Esophagus squamous epithelium (tissue), 5 donors: ENCODE data around the gene IGSF9B. TPM values are rescaled to one million over a fixed set of nuclear protein-coding genes. Genes with fewer than 3 reads are reported as not detected.
A peak's percentile ranks its signal among the peaks of the same experiment; 100 is the strongest.

Experiments
- DNase-seq: peaks from one replicate; lab custom pipeline; 2025; lab: John Stamatoyannopoulos, UW
- H3K27ac ChIP-seq, 4 donors: fragments of 200-600 bp; sonication (generic); one replicate each; pipeline ENCODE4 v1.5.1; 2016 to 2019; ENCODE audit warnings: mild to moderate bottlenecking in 1 of 4
- H3K27me3 ChIP-seq, 4 donors: fragments of 200-600 bp; sonication (generic); 1 replicate in 3 of 4; 2 replicates in 1 of 4; pipeline versions ENCODE4 v1.5.1 to v1.6.0; 2017 to 2021; ENCODE audit warnings: antibody characterized with exemption in 1 of 4
- H3K36me3 ChIP-seq, 3 donors: fragments of 200-600 bp; sonication (generic); one replicate each; pipeline ENCODE4 v1.5.1; 2016 to 2019
- H3K4me1 ChIP-seq, 3 donors: fragments of 200-600 bp; sonication (generic); one replicate each; pipeline ENCODE4 v1.5.1; 2017 to 2019
- H3K4me3 ChIP-seq, 4 donors: fragments of 200-600 bp; sonication (generic); 1 replicate in 3 of 4; 2 replicates in 1 of 4; pipeline ENCODE4 v1.5.1; 2016 to 2019; ENCODE audit warnings: mild to moderate bottlenecking in 2 of 4, moderate library complexity in 1 of 4
- H3K9me3 ChIP-seq, 3 donors: fragments of 200-600 bp; sonication (generic); one replicate each; pipeline ENCODE4 v1.5.1; 2016 to 2019
- POLR2A ChIP-seq, 4 donors: fragments of 450-650 bp; IDR thresholded peaks; one replicate each; pipeline ENCODE4 v1.6.1; 2017; ENCODE audit warnings: antibody characterized with exemption in 4 of 4, mild to moderate bottlenecking in 4 of 4, moderate library complexity in 3 of 4
- WGBS, 2 donors: methylation state at CpG; one replicate each; pipeline ENCODE4 v1.1.5; 2018; 5-methylcytosine and 5-hydroxymethylcytosine counted together
- intact Hi-C: fragments of 100-400 bp; cut with DNase I; formaldehyde crosslinking; loops from one replicate; pipeline ENCODE4 v1.15.0; 2022
- total RNA-seq, 4 donors: library from RNA; depleted of rRNA; stranded (reverse); fragments of >200 nt; gene quantifications; one replicate each; pipeline ENCODE4 v1.1.0, GENCODE V29; 2016
- TF ChIP-seq, protein P1 (sequence below), 6 experiments: fragments of 450-650 bp in 4 of 6; fragments of 200-600 bp in 2 of 6; sonication (generic) in 2 of 6; IDR thresholded peaks; one replicate each; pipeline ENCODE4 v1.5.1; 2016 to 2019; ENCODE audit warnings: antibody characterized with exemption in 6 of 6, mild to moderate bottlenecking in 4 of 6, moderate library complexity in 4 of 6
- donor health status: DM: yes; HTN: yes; CAD: no.

The IGSF9B gene
- total RNA-seq, 4 donors from 2014 or later = 1.1 to 4.8 (median 1.8) TPM

- WGBS, 2 donors = 5 to 6% methylated on average over 9 to 11 of the region's 11 CpGs
- Histone ChIP-seq H3K36me3 (no peaks in the 10 kb centered on the region), H3K27ac (peak overlapping the region in 3 of 4 donors; percentile 17 to 82 (median 61)), H3K9me3 (no peaks in the 10 kb centered on the region), H3K4me3 (no peak overlapping the region), H3K4me1 (peaks cover 26 to 75% (median 44%) of the 10 kb centered on the region in 3 donors), H3K27me3 (peaks cover 0 to 63% (median 1%) of the 10 kb centered on the region in 4 donors)
- DNase-seq = no peak
- TF ChIP-seq, protein P1, sequence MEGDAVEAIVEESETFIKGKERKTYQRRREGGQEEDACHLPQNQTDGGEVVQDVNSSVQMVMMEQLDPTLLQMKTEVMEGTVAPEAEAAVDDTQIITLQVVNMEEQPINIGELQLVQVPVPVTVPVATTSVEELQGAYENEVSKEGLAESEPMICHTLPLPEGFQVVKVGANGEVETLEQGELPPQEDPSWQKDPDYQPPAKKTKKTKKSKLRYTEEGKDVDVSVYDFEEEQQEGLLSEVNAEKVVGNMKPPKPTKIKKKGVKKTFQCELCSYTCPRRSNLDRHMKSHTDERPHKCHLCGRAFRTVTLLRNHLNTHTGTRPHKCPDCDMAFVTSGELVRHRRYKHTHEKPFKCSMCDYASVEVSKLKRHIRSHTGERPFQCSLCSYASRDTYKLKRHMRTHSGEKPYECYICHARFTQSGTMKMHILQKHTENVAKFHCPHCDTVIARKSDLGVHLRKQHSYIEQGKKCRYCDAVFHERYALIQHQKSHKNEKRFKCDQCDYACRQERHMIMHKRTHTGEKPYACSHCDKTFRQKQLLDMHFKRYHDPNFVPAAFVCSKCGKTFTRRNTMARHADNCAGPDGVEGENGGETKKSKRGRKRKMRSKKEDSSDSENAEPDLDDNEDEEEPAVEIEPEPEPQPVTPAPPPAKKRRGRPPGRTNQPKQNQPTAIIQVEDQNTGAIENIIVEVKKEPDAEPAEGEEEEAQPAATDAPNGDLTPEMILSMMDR (IDR thresholded peaks at IDR 0.05) = peak in 3 of 6 experiments; percentile 30 to 34 (median 30)
- TF ChIP-seq POLR2A (IDR thresholded peaks at IDR 0.05) = no peak
- intact Hi-C loops = no loop called here
Measured at GRCh38 chr11:133947321-133947756, 9.4 kb downstream of the IGSF9B start.

DNA sequence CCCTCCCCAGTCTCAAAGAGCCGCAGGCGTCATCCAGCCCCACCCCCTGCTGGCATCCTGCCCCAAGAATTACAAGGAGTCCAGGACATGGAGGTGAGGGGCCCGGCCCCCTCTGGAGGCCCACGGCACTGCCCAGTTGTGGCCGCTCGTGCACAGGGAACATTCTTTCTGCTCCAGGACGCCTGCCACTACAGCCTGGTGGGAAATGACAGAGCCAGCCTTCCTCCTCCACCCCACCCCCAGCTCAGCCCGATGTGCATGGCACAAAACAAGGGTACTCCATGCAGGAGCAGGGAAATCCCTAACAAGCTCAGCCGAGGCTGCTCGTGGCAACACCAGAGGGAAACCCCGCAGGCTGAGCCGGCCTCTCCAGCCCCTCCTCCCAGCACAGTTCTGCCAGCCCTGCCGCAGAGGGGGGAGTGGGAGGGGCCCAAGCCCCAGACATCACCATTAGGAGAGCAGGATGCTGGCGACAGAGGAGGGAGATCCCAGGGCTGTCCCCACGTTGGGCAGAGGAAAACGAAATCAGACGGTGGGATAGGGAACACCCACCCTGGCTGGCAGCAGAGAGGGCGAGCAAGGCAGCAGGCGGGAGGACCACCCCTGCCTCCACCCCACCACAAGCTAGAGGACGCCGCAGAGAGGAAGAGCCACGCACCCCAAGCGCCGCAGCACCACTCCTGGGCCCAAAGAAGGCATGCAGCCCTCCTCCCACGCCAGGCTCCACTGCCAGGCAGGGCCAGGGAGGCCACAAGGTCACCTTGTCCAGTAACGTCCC, 10.0 kb downstream of the IGSF9B start:
- H3K4me1 ChIP-seq = peaks cover 26 to 69% (median 39%) of the 10 kb centered on the region in 3 donors
- intact Hi-C loops = no loop called here
- H3K27ac ChIP-seq = peak overlapping the region in 3 of 4 donors; percentile 17 to 82 (median 61)
- WGBS, 2 donors = 9 to 40% methylated on average over 1 to 4 of the region's 26 CpGs
- peak overlapping the region in 1 of 4 donors; percentile 35 for H3K4me3 ChIP-seq
- DNase-seq = no peak
- no peaks in the 10 kb centered on the region for H3K36me3 ChIP-seq
- no peak for TF ChIP-seq POLR2A (IDR thresholded peaks at IDR 0.05)
- TF ChIP-seq, protein P1 (IDR thresholded peaks at IDR 0.05) = no peak
- no peaks in the 10 kb centered on the region for H3K9me3 ChIP-seq
- H3K27me3 ChIP-seq = peaks cover 0 to 56% (median 1%) of the 10 kb centered on the region in 4 donors

- peak overlapping the region in 3 of 4 donors; percentile 17 to 82 (median 61) for H3K27ac ChIP-seq
- peaks cover 0 to 50% (median 1%) of the 10 kb centered on the region in 4 donors for H3K27me3 ChIP-seq
- 75 to 77% methylated on average over 13 to 17 of the region's 20 CpGs for WGBS, 2 donors
- intact Hi-C loops = no loop called here
- TF ChIP-seq, protein P1 (IDR thresholded peaks at IDR 0.05) = no peak
- TF ChIP-seq POLR2A (IDR thresholded peaks at IDR 0.05) = no peak
- peak overlapping the region in 2 of 4 donors; percentile 20 to 34 for H3K4me3 ChIP-seq
- H3K4me1 ChIP-seq = peaks cover 26 to 62% (median 33%) of the 10 kb centered on the region in 3 donors
- no peak for DNase-seq
- no peaks in the 10 kb centered on the region for H3K36me3 ChIP-seq
- no peaks in the 10 kb centered on the region for H3K9me3 ChIP-seq
Measured at GRCh38 chr11:133946051-133946450, 10.7 kb downstream of the IGSF9B start.

- Histone ChIP-seq H3K4me1 (peaks cover 26 to 55% (median 27%) of the 10 kb centered on the region in 3 donors), H3K27ac (peak overlapping the region; percentile 3 to 82 (median 39)), H3K27me3 (peaks cover 0 to 42% (median 1%) of the 10 kb centered on the region in 4 donors), H3K4me3 (peak overlapping the region in 3 of 4 donors; percentile 6 to 34 (median 20)), H3K9me3 (no peaks in the 10 kb centered on the region), H3K36me3 (no peaks in the 10 kb centered on the region)
- DNase-seq = no peak
- TF ChIP-seq, protein P1 (IDR thresholded peaks at IDR 0.05) = no peak
- TF ChIP-seq POLR2A (IDR thresholded peaks at IDR 0.05) = no peak
- WGBS, 2 donors = 12 to 16% methylated on average over 17 to 18 of the region's 27 CpGs
- intact Hi-C loops = no loop called here
Measured at GRCh38 chr11:133945087-133945974, 11.4 kb downstream of the IGSF9B start.
